Measurements from ENCODE around the gene ZBTB24. TPM values are rescaled to one million over a fixed set of nuclear protein-coding genes. Genes with fewer than 3 reads are reported as not detected.

Gene ZBTB24
- total and polyA plus RNA-seq, 2 of the 13 experiments (the other 11 are each of a cell fraction or from before 2014, with no cell fraction given), result 1.5 to 6.2 TPM

DNA sequence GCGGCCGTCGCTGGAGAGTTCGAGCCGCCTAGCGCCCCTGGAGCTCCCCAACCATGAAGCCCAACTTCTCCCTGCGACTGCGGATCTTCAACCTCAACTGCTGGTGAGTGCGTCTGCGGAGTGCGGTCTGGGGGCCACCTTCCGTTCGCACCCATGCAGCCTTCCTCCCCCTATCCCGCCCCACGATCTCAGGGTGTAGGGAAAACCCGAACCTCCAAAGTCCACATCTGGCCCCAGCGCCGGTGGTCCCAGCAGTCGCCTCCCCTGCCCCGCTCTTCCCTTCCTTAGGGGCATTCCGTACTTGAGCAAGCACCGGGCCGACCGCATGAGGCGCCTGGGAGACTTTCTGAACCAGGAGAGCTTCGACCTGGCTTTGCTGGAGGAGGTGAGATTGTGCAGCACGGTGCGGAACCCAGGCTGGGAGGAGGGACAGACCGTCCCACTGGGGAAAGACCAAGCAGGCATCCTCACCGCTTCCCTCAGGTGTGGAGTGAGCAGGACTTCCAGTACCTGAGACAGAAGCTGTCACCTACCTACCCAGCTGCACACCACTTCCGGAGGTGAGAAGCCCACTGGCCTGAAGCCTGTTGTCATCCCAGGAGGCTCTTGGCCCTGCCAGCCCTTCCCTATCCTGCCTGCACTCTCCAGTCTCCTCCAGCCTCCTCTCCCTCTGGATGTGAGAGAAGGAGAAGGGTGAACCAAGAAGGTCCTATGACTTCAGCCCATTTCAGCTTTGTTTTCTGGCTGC is 41.8 kb downstream of the ZBTB24 start (continued):
- TF ChIP-seq, protein P1, sequence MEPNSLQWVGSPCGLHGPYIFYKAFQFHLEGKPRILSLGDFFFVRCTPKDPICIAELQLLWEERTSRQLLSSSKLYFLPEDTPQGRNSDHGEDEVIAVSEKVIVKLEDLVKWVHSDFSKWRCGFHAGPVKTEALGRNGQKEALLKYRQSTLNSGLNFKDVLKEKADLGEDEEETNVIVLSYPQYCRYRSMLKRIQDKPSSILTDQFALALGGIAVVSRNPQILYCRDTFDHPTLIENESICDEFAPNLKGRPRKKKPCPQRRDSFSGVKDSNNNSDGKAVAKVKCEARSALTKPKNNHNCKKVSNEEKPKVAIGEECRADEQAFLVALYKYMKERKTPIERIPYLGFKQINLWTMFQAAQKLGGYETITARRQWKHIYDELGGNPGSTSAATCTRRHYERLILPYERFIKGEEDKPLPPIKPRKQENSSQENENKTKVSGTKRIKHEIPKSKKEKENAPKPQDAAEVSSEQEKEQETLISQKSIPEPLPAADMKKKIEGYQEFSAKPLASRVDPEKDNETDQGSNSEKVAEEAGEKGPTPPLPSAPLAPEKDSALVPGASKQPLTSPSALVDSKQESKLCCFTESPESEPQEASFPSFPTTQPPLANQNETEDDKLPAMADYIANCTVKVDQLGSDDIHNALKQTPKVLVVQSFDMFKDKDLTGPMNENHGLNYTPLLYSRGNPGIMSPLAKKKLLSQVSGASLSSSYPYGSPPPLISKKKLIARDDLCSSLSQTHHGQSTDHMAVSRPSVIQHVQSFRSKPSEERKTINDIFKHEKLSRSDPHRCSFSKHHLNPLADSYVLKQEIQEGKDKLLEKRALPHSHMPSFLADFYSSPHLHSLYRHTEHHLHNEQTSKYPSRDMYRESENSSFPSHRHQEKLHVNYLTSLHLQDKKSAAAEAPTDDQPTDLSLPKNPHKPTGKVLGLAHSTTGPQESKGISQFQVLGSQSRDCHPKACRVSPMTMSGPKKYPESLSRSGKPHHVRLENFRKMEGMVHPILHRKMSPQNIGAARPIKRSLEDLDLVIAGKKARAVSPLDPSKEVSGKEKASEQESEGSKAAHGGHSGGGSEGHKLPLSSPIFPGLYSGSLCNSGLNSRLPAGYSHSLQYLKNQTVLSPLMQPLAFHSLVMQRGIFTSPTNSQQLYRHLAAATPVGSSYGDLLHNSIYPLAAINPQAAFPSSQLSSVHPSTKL (CRISPR knock-in tag; IDR thresholded peaks at IDR 0.05), result no peak
- TF ChIP-seq ZMYM4 (CRISPR knock-in tag; IDR thresholded peaks at IDR 0.05) (0 out of 2 replicates have a peak, but pooled peaks have one; percentile 11), ZNF296 (CRISPR knock-in tag; conservative IDR thresholded peaks at IDR 0.05) (no peak), CHCHD3 (CRISPR knock-in tag; IDR thresholded peaks at IDR 0.05) (no peak), ZNF703 (CRISPR knock-in tag; IDR thresholded peaks at IDR 0.05; ENCODE audit: borderline replicate concordance) (no peak), GZF1 (CRISPR knock-in tag; IDR thresholded peaks at IDR 0.05) (no peak), ZNF781 (CRISPR knock-in tag; IDR thresholded peaks at IDR 0.05; ENCODE audit: borderline replicate concordance, not compliant biosample characterization) (no peak), ZNF678 (CRISPR knock-in tag; IDR thresholded peaks at IDR 0.05) (0 out of 2 replicates have a peak, but pooled peaks have one; percentile 42), FOXA1 (IDR thresholded peaks at IDR 0.05) (no peak), FOXA1 (CRISPR knock-in tag; IDR thresholded peaks at IDR 0.05) (no peak), MAFK (conservative IDR thresholded peaks at IDR 0.05 in 1 of 2, IDR thresholded peaks at IDR 0.05 in 1 of 2; ENCODE audit: low read length in 2 of 2) (no peak), MYC (CRISPR knock-in tag; IDR thresholded peaks at IDR 0.05; ENCODE audit: borderline replicate concordance) (peak; percentile 34; the same call in 1 of the 2 replicates), ZNF569 (CRISPR knock-in tag; IDR thresholded peaks at IDR 0.05; ENCODE audit: borderline replicate concordance) (no peak), MIXL1 (CRISPR knock-in tag; IDR thresholded peaks at IDR 0.05) (no peak), PRPF4 (IDR thresholded peaks at IDR 0.05; ENCODE audit: low read depth, low read length, poor library complexity, severe bottlenecking) (no peak), CREB1 (IDR thresholded peaks at IDR 0.05) (no peak), CREB1 (CRISPR knock-in tag; IDR thresholded peaks at IDR 0.05) (no peak), PCBP1 (IDR thresholded peaks at IDR 0.05; ENCODE audit: borderline replicate concordance, low read depth, low read length) (no peak), ARHGAP35 (CRISPR knock-in tag; IDR thresholded peaks at IDR 0.05; ENCODE audit: borderline replicate concordance) (no peak), ZNF883 (CRISPR knock-in tag; IDR thresholded peaks at IDR 0.05; ENCODE audit: not compliant biosample characterization) (no peak)
- TF ChIP-seq, protein P2, sequence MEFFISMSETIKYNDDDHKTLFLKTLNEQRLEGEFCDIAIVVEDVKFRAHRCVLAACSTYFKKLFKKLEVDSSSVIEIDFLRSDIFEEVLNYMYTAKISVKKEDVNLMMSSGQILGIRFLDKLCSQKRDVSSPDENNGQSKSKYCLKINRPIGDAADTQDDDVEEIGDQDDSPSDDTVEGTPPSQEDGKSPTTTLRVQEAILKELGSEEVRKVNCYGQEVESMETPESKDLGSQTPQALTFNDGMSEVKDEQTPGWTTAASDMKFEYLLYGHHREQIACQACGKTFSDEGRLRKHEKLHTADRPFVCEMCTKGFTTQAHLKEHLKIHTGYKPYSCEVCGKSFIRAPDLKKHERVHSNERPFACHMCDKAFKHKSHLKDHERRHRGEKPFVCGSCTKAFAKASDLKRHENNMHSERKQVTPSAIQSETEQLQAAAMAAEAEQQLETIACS (CRISPR knock-in tag; IDR thresholded peaks at IDR 0.05), result no peak
- TF ChIP-seq, protein P3, sequence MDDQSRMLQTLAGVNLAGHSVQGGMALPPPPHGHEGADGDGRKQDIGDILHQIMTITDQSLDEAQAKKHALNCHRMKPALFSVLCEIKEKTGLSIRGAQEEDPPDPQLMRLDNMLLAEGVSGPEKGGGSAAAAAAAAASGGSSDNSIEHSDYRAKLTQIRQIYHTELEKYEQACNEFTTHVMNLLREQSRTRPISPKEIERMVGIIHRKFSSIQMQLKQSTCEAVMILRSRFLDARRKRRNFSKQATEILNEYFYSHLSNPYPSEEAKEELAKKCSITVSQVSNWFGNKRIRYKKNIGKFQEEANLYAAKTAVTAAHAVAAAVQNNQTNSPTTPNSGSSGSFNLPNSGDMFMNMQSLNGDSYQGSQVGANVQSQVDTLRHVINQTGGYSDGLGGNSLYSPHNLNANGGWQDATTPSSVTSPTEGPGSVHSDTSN (CRISPR knock-in tag; IDR thresholded peaks at IDR 0.05; ENCODE audit: borderline replicate concordance), result no peak
